ENCODE results near the gene FOXP2.

- TF ChIP-seq, protein P1, sequence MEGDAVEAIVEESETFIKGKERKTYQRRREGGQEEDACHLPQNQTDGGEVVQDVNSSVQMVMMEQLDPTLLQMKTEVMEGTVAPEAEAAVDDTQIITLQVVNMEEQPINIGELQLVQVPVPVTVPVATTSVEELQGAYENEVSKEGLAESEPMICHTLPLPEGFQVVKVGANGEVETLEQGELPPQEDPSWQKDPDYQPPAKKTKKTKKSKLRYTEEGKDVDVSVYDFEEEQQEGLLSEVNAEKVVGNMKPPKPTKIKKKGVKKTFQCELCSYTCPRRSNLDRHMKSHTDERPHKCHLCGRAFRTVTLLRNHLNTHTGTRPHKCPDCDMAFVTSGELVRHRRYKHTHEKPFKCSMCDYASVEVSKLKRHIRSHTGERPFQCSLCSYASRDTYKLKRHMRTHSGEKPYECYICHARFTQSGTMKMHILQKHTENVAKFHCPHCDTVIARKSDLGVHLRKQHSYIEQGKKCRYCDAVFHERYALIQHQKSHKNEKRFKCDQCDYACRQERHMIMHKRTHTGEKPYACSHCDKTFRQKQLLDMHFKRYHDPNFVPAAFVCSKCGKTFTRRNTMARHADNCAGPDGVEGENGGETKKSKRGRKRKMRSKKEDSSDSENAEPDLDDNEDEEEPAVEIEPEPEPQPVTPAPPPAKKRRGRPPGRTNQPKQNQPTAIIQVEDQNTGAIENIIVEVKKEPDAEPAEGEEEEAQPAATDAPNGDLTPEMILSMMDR (tag by site-specific recombination; IDR thresholded peaks at IDR 0.05), result no peak
- TF ChIP-seq ZNF426 (tag by site-specific recombination; IDR thresholded peaks at IDR 0.05), result no peak
- TF ChIP-seq ZNF639 (tag by site-specific recombination; IDR thresholded peaks at IDR 0.05), result no peak
- TF ChIP-seq GLI4 (tag by site-specific recombination; IDR thresholded peaks at IDR 0.05), result no peak
- no peak for TF ChIP-seq ZNF16 (tag by site-specific recombination; IDR thresholded peaks at IDR 0.05; ENCODE audit: low read depth)
- no peak for TF ChIP-seq ZNF423 (tag by site-specific recombination; IDR thresholded peaks at IDR 0.05)
Observed at GRCh38 chr7:114439581-114439980, 25.0 kb downstream of the FOXP2 start.

All from HEK293 (cell line).